HepG2 (cell line): Measurements from ENCODE around the gene SDC4. TPM values are rescaled to one million over a fixed set of nuclear protein-coding genes. Genes with fewer than 3 reads are reported as not detected.
A peak's percentile ranks its signal among the peaks of the same experiment; 100 is the strongest.

ENCODE experiments used
- ARNTL ChIP-seq: sonication (generic); formaldehyde crosslinking; IDR thresholded peaks from 2 replicates; pipeline ENCODE4 v1.4.0; 2020; ENCODE audit warnings: mild to moderate bottlenecking, missing genetic modification reagents
- DMAP1 ChIP-seq: IDR thresholded peaks from 2 replicates; pipeline ENCODE4 v1.6.1; 2016
- IKZF1 ChIP-seq: fragments of 450-650 bp; IDR thresholded peaks from 2 replicates; pipeline ENCODE4 v1.7.1; 2016
- MBNL3 ChIP-seq: fragments of 250-450 bp; sonication (Bioruptor Pico); conservative IDR thresholded peaks from 2 replicates; pipeline ENCODE4 v1.8.0; 2022; ENCODE audit warnings: mild to moderate bottlenecking, inconsistent platforms
- MTF1 ChIP-seq: sonication (generic); formaldehyde crosslinking; IDR thresholded peaks from 2 replicates; pipeline ENCODE4 v1.5.0; 2020; ENCODE audit warnings: missing genetic modification reagents
- RARA ChIP-seq: IDR thresholded peaks from 2 replicates; pipeline ENCODE4 v1.6.1; 2016; ENCODE audit warnings: missing genetic modification reagents, missing compliant biosample characterization
- SKI ChIP-seq: fragments of 450-650 bp; IDR thresholded peaks from one replicate; pipeline ENCODE4 v1.6.1; 2018; ENCODE audit warnings: mild to moderate bottlenecking; ENCODE audit not compliant: partially characterized antibody
- STAT5B ChIP-seq: sonication (generic); formaldehyde crosslinking; IDR thresholded peaks from 2 replicates; pipeline ENCODE4 v1.4.0; 2020; ENCODE audit warnings: missing genetic modification reagents
- ZBTB38 ChIP-seq: sonication (generic); formaldehyde crosslinking; IDR thresholded peaks from 2 replicates; pipeline ENCODE4 v1.5.1; 2020; ENCODE audit warnings: mild to moderate bottlenecking, missing genetic modification reagents
- ZFX ChIP-seq: sonication (generic); formaldehyde crosslinking; IDR thresholded peaks from 2 replicates; pipeline ENCODE4 v1.4.0; 2020; ENCODE audit warnings: mild to moderate bottlenecking, low read depth, missing genetic modification reagents, moderate library complexity
- ZKSCAN5 ChIP-seq: sonication (generic); formaldehyde crosslinking; IDR thresholded peaks from 2 replicates; pipeline ENCODE4 v1.5.1; 2020; ENCODE audit warnings: mild to moderate bottlenecking, missing genetic modification reagents
- ZNF567 ChIP-seq: sonication (generic); formaldehyde crosslinking; IDR thresholded peaks from 2 replicates; pipeline ENCODE4 v1.8.1; 2023; ENCODE audit warnings: mild to moderate bottlenecking, missing genetic modification reagents, borderline replicate concordance
- ZNF790 ChIP-seq: sonication (generic); formaldehyde crosslinking; IDR thresholded peaks from 2 replicates; pipeline ENCODE4 v1.8.0; 2022; ENCODE audit warnings: missing genetic modification reagents, mild to moderate bottlenecking, borderline replicate concordance
- ZNF841 ChIP-seq: sonication (generic); formaldehyde crosslinking; IDR thresholded peaks from 2 replicates; pipeline ENCODE4 v1.8.1; 2023; ENCODE audit warnings: missing genetic modification reagents, borderline replicate concordance
- ZNF891 ChIP-seq: sonication (generic); formaldehyde crosslinking; IDR thresholded peaks from 2 replicates; pipeline ENCODE4 v1.5.0; 2020; ENCODE audit warnings: mild to moderate bottlenecking, missing genetic modification reagents
- polyA plus RNA-seq, 8 experiments: library from polyadenylated mRNA; depleted of rRNA in 3 of 8; stranded (reverse) in 7 of 8; unstranded in 1 of 8; fragments of >200 nt; fragmentation: Illumina TruSeq in 4 of 8; extraction: Trizol in 4 of 8; gene quantifications; 2 replicates each; pipeline versions ENCODE4 v1.2.1 to v1.2.3, GENCODE V29; 2011 to 2016; ENCODE audit warnings: low read depth in 4 of 8, missing spikeins in 1 of 8, mixed read lengths in 1 of 8; ENCODE audit not compliant: insufficient read depth in 1 of 8
- total RNA-seq, 5 experiments: library from RNA; depleted of rRNA; stranded (reverse); fragments of >200 nt; fragmentation: Illumina TruSeq; extraction: Trizol; gene quantifications; 2 replicates each; pipeline ENCODE4 v1.2.3, GENCODE V29; 2016; ENCODE audit warnings: low read depth in 1 of 5
- TF ChIP-seq, protein P1 (sequence below): sonication (generic); formaldehyde crosslinking; IDR thresholded peaks from 2 replicates; pipeline ENCODE4 v1.5.1; 2020; ENCODE audit warnings: mild to moderate bottlenecking, missing genetic modification reagents, borderline replicate concordance
- TF ChIP-seq, protein P2 (sequence below): conservative IDR thresholded peaks from 2 replicates; pipeline ENCODE4 v1.6.1; 2018; ENCODE audit warnings: missing genetic modification reagents
- TF ChIP-seq, protein P3 (sequence below): sonication (generic); formaldehyde crosslinking; IDR thresholded peaks from 2 replicates; pipeline ENCODE4 v1.8.1; 2023; ENCODE audit warnings: missing genetic modification reagents, inconsistent platforms, borderline replicate concordance
- TF ChIP-seq, protein P4 (sequence below): fragments of 450-650 bp; IDR thresholded peaks from 2 replicates; pipeline ENCODE4 v1.6.1; 2016
- TF ChIP-seq, protein P5 (sequence below): sonication (generic); formaldehyde crosslinking; IDR thresholded peaks from 2 replicates; pipeline ENCODE4 v1.5.0; 2020; ENCODE audit warnings: missing genetic modification reagents

The SDC4 gene
- total and polyA plus RNA-seq, 2 of the 13 experiments (the other 11 are each of a cell fraction or from before 2014, with no cell fraction given), result 49.0 to 65.1 TPM

DNA sequence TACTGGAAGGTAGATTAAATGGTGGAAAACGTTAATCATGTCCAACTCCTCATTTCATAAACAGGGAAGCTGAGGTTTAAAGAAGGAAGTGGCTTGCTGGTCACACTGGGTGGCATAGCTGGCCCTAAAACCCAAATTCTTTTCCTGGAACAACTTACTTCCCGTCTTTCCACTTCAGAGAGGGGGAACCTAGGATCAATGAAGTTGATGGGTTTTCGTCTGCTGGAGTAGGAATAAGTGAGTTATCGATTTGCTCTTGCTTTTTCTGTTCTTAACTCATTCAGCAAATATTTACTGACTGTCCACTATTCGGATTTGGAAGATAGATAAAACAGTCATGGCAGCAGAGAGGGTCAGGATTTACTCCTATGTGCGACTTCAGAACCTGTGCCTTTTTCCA is 13.6 kb upstream of the SDC4 start (continued):
- TF ChIP-seq, protein P1, sequence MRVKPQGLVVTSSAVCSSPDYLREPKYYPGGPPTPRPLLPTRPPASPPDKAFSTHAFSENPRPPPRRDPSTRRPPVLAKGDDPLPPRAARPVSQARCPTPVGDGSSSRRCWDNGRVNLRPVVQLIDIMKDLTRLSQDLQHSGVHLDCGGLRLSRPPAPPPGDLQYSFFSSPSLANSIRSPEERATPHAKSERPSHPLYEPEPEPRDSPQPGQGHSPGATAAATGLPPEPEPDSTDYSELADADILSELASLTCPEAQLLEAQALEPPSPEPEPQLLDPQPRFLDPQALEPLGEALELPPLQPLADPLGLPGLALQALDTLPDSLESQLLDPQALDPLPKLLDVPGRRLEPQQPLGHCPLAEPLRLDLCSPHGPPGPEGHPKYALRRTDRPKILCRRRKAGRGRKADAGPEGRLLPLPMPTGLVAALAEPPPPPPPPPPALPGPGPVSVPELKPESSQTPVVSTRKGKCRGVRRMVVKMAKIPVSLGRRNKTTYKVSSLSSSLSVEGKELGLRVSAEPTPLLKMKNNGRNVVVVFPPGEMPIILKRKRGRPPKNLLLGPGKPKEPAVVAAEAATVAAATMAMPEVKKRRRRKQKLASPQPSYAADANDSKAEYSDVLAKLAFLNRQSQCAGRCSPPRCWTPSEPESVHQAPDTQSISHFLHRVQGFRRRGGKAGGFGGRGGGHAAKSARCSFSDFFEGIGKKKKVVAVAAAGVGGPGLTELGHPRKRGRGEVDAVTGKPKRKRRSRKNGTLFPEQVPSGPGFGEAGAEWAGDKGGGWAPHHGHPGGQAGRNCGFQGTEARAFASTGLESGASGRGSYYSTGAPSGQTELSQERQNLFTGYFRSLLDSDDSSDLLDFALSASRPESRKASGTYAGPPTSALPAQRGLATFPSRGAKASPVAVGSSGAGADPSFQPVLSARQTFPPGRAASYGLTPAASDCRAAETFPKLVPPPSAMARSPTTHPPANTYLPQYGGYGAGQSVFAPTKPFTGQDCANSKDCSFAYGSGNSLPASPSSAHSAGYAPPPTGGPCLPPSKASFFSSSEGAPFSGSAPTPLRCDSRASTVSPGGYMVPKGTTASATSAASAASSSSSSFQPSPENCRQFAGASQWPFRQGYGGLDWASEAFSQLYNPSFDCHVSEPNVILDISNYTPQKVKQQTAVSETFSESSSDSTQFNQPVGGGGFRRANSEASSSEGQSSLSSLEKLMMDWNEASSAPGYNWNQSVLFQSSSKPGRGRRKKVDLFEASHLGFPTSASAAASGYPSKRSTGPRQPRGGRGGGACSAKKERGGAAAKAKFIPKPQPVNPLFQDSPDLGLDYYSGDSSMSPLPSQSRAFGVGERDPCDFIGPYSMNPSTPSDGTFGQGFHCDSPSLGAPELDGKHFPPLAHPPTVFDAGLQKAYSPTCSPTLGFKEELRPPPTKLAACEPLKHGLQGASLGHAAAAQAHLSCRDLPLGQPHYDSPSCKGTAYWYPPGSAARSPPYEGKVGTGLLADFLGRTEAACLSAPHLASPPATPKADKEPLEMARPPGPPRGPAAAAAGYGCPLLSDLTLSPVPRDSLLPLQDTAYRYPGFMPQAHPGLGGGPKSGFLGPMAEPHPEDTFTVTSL, result peak; percentile 52; the same call in 1 of the 2 replicates
- TF ChIP-seq, protein P2, sequence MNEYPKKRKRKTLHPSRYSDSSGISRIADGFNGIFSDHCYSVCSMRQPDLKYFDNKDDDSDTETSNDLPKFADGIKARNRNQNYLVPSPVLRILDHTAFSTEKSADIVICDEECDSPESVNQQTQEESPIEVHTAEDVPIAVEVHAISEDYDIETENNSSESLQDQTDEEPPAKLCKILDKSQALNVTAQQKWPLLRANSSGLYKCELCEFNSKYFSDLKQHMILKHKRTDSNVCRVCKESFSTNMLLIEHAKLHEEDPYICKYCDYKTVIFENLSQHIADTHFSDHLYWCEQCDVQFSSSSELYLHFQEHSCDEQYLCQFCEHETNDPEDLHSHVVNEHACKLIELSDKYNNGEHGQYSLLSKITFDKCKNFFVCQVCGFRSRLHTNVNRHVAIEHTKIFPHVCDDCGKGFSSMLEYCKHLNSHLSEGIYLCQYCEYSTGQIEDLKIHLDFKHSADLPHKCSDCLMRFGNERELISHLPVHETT (CRISPR knock-in tag), result no peak
- TF ChIP-seq ZNF891, result no peak
- TF ChIP-seq RARA (CRISPR knock-in tag), result peak; percentile 52; the same call in 1 of the 2 replicates
- TF ChIP-seq ZNF841 (CRISPR knock-in tag), result no peak
- no peak for TF ChIP-seq MTF1 (CRISPR knock-in tag)
- no peak for TF ChIP-seq ZNF567
- TF ChIP-seq IKZF1, result no peak
- TF ChIP-seq STAT5B, result no peak
- TF ChIP-seq SKI, result peak; percentile 29
- TF ChIP-seq, protein P3, sequence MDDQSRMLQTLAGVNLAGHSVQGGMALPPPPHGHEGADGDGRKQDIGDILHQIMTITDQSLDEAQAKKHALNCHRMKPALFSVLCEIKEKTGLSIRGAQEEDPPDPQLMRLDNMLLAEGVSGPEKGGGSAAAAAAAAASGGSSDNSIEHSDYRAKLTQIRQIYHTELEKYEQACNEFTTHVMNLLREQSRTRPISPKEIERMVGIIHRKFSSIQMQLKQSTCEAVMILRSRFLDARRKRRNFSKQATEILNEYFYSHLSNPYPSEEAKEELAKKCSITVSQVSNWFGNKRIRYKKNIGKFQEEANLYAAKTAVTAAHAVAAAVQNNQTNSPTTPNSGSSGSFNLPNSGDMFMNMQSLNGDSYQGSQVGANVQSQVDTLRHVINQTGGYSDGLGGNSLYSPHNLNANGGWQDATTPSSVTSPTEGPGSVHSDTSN (CRISPR knock-in tag), result no peak
- TF ChIP-seq, protein P4, sequence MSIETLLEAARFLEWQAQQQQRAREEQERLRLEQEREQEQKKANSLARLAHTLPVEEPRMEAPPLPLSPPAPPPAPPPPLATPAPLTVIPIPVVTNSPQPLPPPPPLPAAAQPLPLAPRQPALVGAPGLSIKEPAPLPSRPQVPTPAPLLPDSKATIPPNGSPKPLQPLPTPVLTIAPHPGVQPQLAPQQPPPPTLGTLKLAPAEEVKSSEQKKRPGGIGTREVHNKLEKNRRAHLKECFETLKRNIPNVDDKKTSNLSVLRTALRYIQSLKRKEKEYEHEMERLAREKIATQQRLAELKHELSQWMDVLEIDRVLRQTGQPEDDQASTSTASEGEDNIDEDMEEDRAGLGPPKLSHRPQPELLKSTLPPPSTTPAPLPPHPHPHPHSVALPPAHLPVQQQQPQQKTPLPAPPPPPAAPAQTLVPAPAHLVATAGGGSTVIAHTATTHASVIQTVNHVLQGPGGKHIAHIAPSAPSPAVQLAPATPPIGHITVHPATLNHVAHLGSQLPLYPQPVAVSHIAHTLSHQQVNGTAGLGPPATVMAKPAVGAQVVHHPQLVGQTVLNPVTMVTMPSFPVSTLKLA, result no peak
- TF ChIP-seq ZKSCAN5 (CRISPR knock-in tag), result no peak
- no peak for TF ChIP-seq MBNL3 (CRISPR knock-in tag)
- TF ChIP-seq ZFX (CRISPR knock-in tag), result no peak
- 0 out of 2 replicates have a peak, but pooled peaks have one; percentile 34 for TF ChIP-seq DMAP1
- no peak for TF ChIP-seq ZNF790 (CRISPR knock-in tag)
- no peak for TF ChIP-seq ARNTL (CRISPR knock-in tag)
- TF ChIP-seq, protein P5, sequence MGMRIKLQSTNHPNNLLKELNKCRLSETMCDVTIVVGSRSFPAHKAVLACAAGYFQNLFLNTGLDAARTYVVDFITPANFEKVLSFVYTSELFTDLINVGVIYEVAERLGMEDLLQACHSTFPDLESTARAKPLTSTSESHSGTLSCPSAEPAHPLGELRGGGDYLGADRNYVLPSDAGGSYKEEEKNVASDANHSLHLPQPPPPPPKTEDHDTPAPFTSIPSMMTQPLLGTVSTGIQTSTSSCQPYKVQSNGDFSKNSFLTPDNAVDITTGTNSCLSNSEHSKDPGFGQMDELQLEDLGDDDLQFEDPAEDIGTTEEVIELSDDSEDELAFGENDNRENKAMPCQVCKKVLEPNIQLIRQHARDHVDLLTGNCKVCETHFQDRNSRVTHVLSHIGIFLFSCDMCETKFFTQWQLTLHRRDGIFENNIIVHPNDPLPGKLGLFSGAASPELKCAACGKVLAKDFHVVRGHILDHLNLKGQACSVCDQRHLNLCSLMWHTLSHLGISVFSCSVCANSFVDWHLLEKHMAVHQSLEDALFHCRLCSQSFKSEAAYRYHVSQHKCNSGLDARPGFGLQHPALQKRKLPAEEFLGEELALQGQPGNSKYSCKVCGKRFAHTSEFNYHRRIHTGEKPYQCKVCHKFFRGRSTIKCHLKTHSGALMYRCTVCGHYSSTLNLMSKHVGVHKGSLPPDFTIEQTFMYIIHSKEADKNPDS (CRISPR knock-in tag), result peak; percentile 9
- no peak for TF ChIP-seq ZBTB38 (CRISPR knock-in tag)
